Keratinocyte (primary cell): ENCODE data around the gene RABL6. TPM values are rescaled to one million over a fixed set of nuclear protein-coding genes. Genes with fewer than 3 reads are reported as not detected.

ENCODE experiments used
- DNase-seq: peaks from one replicate; pipeline ENCODE4 v3.0.0-alpha.2; 2011; ENCODE audit warnings: low read depth, missing footprints, low spot score
- FAIRE-seq: peaks from 2 replicates; lab custom pipeline; 2011; peaks lifted over from hg19 to GRCh38; lab: Jason Lieb, UNC
- H2AFZ ChIP-seq: 2 replicates; pipeline ENCODE4 v1.6.0; 2012; ENCODE audit warnings: low read length, control low read depth, inconsistent platforms; ENCODE audit not compliant: control insufficient read depth
- H3K27ac ChIP-seq: 2 replicates; pipeline ENCODE4 v1.5.1; 2011; ENCODE audit warnings: low read length; ENCODE audit not compliant: control insufficient read depth, insufficient read depth
- H3K27me3 ChIP-seq: 3 replicates; pipeline ENCODE4 v1.6.0; 2011; ENCODE audit warnings: low read length; ENCODE audit not compliant: control insufficient read depth, insufficient read depth; ENCODE audit errors: extremely low read depth
- H3K36me3 ChIP-seq, 2 experiments: 2 replicates in 1 of 2; 3 replicates in 1 of 2; pipeline ENCODE4 v1.5.1; 2011; ENCODE audit warnings: low read length in 2 of 2, mild to moderate bottlenecking in 1 of 2; ENCODE audit not compliant: control insufficient read depth in 2 of 2, insufficient read depth in 2 of 2; ENCODE audit errors: extremely low read depth in 1 of 2
- H3K4me1 ChIP-seq: 3 replicates; pipeline ENCODE4 v1.5.1; 2011; ENCODE audit warnings: low read length; ENCODE audit not compliant: control insufficient read depth, insufficient read depth; ENCODE audit errors: extremely low read depth
- H3K4me2 ChIP-seq: 3 replicates; pipeline ENCODE4 v1.6.0; 2011; ENCODE audit warnings: low read depth, low read length; ENCODE audit not compliant: control insufficient read depth, insufficient read depth; ENCODE audit errors: extremely low read depth
- H3K4me3 ChIP-seq, 3 experiments: fragments of 200-600 bp in 1 of 3; sonication (generic) in 1 of 3; 2 replicates in 2 of 3; 3 replicates in 1 of 3; pipeline ENCODE4 v1.5.1; 2011 to 2016; ENCODE audit warnings: low read length in 3 of 3, mild to moderate bottlenecking in 3 of 3, control low read depth in 2 of 3, inconsistent platforms in 1 of 3, low read depth in 1 of 3, mixed read lengths in 1 of 3, mixed run types in 1 of 3, moderate library complexity in 1 of 3; ENCODE audit not compliant: control insufficient read depth in 2 of 3, insufficient read depth in 2 of 3; ENCODE audit errors: extremely low read depth in 1 of 3
- H3K79me2 ChIP-seq: 2 replicates; pipeline ENCODE4 v1.6.0; 2012; ENCODE audit warnings: low read length; ENCODE audit not compliant: control insufficient read depth, insufficient read depth
- H3K9ac ChIP-seq: 3 replicates; pipeline ENCODE4 v1.6.0; 2011; ENCODE audit warnings: low read length; ENCODE audit not compliant: control insufficient read depth, insufficient read depth; ENCODE audit errors: extremely low read depth
- H3K9me1 ChIP-seq: 3 replicates; pipeline ENCODE4 v1.6.0; 2011; ENCODE audit warnings: low read length; ENCODE audit not compliant: control insufficient read depth, insufficient read depth; ENCODE audit errors: extremely low read depth
- H3K9me3 ChIP-seq: 2 replicates; pipeline ENCODE4 v1.5.1; 2012; ENCODE audit warnings: low read depth, low read length; ENCODE audit not compliant: control insufficient read depth
- H4K20me1 ChIP-seq: 3 replicates; pipeline ENCODE4 v1.6.0; 2011; ENCODE audit warnings: low read length; ENCODE audit not compliant: control insufficient read depth, insufficient read depth; ENCODE audit errors: extremely low read depth
- EZH2 ChIP-seq: IDR thresholded peaks from one replicate; pipeline ENCODE4 v1.6.1; 2012; ENCODE audit warnings: inconsistent platforms, mild to moderate bottlenecking, low read length, moderate library complexity
- dilution Hi-C: fragments of 300-500 bp; cut with MboI; formaldehyde crosslinking; loops from one replicate; pipeline ENCODE4 v1.7.0; 2020; ENCODE audit warnings: low sequenced_read_pairs; ENCODE audit not compliant: extremely low pct_ligation_motif_present
- polyA plus RNA-seq, 5 experiments: library from polyadenylated mRNA; depleted of rRNA in 3 of 5; stranded (reverse) in 3 of 5; stranded (forward) in 1 of 5; unstranded in 1 of 5; fragments of >200 nt; gene quantifications; 1 replicate in 1 of 5; 2 replicates in 3 of 5; 3 replicates in 1 of 5; pipeline versions ENCODE4 v1.2.1 to v1.2.3, GENCODE V29; 2011 to 2012; ENCODE audit warnings: missing spikeins in 2 of 5, low read depth in 1 of 5, low replicate concordance in 1 of 5
- TF ChIP-seq, protein P1 (sequence below), 3 experiments: IDR thresholded peaks in 1 of 3; conservative IDR thresholded peaks in 1 of 3; optimal IDR thresholded peaks in 1 of 3; 2 replicates in 2 of 3; 3 replicates in 1 of 3; pipeline versions ENCODE3 to v1.5.1; 2011; ENCODE audit warnings: low read length in 3 of 3, mild to moderate bottlenecking in 3 of 3, moderate library complexity in 2 of 3, control low read depth in 1 of 3, inconsistent platforms in 1 of 3; ENCODE audit not compliant: insufficient read depth in 2 of 3; ENCODE audit errors: extremely low read depth in 1 of 3

Gene RABL6
- polyA plus RNA-seq, 1 donor (not counting 4 experiments of a cell fraction or from before 2014, with no cell fraction given) = 46.3 TPM

DNA sequence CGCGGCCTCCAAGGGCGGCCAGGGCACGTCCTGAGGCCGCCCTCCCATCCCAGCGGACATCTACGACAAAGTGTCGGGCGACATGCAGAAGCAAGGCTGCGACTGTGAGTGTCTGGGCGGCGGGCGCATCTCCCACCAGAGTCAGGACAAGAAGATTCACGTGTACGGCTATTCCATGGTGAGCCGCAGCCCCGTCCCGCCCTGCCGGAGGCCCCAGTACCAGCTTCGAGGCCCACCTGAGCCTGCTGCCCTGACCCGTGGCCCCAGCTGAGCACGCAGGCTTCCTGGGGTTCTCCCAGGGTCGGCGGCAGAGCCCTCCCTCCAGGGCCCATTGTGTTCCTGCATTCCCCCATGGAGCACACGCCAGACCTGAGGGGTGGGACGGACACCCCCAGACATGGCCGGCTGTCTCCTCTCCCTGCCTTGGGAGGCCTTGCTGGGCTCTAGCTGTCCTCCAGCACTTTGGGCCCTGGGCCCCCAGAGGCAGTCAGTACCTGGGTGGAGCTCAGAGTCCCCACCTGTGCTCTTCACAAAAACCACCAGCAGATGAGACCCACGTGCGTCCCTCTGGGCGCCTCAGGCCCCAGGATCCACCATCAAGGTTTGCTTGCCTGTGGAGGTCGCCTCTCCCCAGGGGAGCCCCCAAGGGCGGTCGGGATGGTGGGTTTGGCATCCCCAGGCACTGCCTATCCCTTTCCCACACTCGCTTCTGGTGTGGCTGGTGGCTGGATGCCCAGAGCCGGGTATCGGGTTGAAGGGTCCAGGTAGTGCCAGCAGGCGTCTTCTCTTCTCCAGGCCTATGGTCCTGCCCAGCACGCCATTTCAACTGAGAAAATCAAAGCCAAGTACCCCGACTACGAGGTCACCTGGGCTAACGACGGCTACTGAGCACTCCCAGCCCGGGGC lies 42.5 kb downstream of the RABL6 start:
- Histone ChIP-seq H3K9ac (peak overlapping the region; percentile 88), H3K9me3 (no peaks in the 10 kb centered on the region), H2AFZ (no peak overlapping the region), H3K79me2 (peaks cover 6% of the 10 kb centered on the region), H4K20me1 (peaks cover 6% of the 10 kb centered on the region), H3K27me3 (peaks cover 31% of the 10 kb centered on the region), H3K4me2 (peak overlapping the region; percentile 91), H3K27ac (no peak overlapping the region), H3K36me3 (peaks cover 3 to 17% of the 10 kb centered on the region in 2 experiments), H3K4me3 (peak overlapping the region; percentile 74 to 93 (median 84)), H3K9me1 (no peaks in the 10 kb centered on the region), H3K4me1 (peaks cover 9% of the 10 kb centered on the region)
- DNase-seq (no peak), FAIRE-seq (no peak)
- TF ChIP-seq EZH2 = no peak
- TF ChIP-seq, protein P1, sequence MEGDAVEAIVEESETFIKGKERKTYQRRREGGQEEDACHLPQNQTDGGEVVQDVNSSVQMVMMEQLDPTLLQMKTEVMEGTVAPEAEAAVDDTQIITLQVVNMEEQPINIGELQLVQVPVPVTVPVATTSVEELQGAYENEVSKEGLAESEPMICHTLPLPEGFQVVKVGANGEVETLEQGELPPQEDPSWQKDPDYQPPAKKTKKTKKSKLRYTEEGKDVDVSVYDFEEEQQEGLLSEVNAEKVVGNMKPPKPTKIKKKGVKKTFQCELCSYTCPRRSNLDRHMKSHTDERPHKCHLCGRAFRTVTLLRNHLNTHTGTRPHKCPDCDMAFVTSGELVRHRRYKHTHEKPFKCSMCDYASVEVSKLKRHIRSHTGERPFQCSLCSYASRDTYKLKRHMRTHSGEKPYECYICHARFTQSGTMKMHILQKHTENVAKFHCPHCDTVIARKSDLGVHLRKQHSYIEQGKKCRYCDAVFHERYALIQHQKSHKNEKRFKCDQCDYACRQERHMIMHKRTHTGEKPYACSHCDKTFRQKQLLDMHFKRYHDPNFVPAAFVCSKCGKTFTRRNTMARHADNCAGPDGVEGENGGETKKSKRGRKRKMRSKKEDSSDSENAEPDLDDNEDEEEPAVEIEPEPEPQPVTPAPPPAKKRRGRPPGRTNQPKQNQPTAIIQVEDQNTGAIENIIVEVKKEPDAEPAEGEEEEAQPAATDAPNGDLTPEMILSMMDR (optimal IDR thresholded peaks at IDR 0.05 in 1 of 3, IDR thresholded peaks at IDR 0.05 in 1 of 3, conservative IDR thresholded peaks at IDR 0.05 in 1 of 3; ENCODE audit: extremely low read depth in 1 of 3, insufficient read depth in 2 of 3, low read length in 3 of 3) = no peak
- dilution Hi-C loops = no loop called here

DNA sequence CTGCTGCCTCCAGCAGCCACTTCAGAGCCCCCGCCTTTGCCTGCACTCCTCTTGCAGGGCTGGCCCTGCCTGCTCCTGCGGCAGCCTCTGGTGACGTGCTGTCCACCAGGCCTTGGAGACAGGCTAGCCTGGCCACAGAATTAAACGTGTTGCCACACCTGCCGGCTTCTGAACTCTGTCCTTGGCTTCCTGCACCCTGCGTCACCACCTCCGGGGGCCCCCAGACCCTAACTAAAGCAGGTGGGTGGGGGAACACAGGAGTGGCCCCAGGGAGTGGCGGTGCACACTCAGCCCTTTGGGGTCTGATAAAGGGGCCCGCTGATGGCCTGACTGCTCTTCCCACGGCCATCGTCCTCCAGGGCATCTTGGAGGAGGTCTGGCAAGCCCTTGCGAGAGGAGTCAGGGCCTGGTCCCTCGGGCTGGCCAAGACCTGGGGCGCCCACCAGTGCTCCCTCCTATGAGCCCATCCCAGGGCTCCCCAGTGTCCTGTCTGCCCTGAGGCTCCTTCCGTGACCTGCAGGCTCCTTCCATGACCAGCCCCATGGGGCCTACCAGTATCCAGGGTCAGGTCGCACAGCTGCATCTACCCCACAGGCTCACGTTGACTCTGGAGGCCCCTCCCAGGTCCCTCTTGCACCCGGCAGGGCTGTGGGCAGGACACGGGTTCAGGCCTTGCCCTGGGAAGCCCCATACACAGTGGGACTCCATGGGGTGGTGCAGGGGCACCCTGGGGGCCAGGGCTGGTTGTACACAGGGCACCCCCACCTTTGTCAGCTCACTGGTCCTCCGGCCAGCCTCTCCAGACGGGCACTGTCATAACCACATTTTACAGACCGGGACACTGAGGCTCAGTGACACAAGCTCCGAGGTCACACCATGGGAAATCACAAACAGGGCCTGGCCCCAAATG lies 43.4 kb downstream of the RABL6 start:
- H3K9me3 ChIP-seq = no peaks in the 10 kb centered on the region
- H3K9me1 ChIP-seq = no peaks in the 10 kb centered on the region
- dilution Hi-C loops = no loop called here
- H3K79me2 ChIP-seq = peaks cover 6% of the 10 kb centered on the region
- no peak overlapping the region for H3K27ac ChIP-seq
- H3K4me2 ChIP-seq = no peak overlapping the region
- no peak for TF ChIP-seq EZH2
- TF ChIP-seq, protein P1 (optimal IDR thresholded peaks at IDR 0.05 in 1 of 3, IDR thresholded peaks at IDR 0.05 in 1 of 3, conservative IDR thresholded peaks at IDR 0.05 in 1 of 3; ENCODE audit: extremely low read depth in 1 of 3, insufficient read depth in 2 of 3, low read length in 3 of 3) = no peak
- H2AFZ ChIP-seq = no peak overlapping the region
- FAIRE-seq (no peak), DNase-seq (no peak)
- H3K27me3 ChIP-seq = peaks cover 22% of the 10 kb centered on the region
- peaks cover 3 to 17% of the 10 kb centered on the region in 2 experiments for H3K36me3 ChIP-seq
- H3K4me1 ChIP-seq = peaks cover 9% of the 10 kb centered on the region
- no peak overlapping the region for H3K9ac ChIP-seq
- no peak overlapping the region for H3K4me3 ChIP-seq
- H4K20me1 ChIP-seq = peaks cover 6% of the 10 kb centered on the region
